HG02885 (cell line): ENCODE results near the gene CUBN.

Source experiments
- ATAC-seq: cut with Tn5 transposase; IDR thresholded peaks from one replicate; pipeline ENCODE4 v1.9.1; 2021; ENCODE audit warnings: mild to moderate bottlenecking; ENCODE audit not compliant: unreplicated experiment, poor library complexity

CUBN gene

GRCh38 chr10:17053061-17053460 lies 76.5 kb downstream of the CUBN start:
- ATAC-seq: no peak

GRCh38 chr10:17051851-17052250 lies 77.8 kb downstream of the CUBN start:
- no peak for ATAC-seq

GRCh38 chr10:17049195-17049594 lies 80.4 kb downstream of the CUBN start:
- ATAC-seq: no peak

GRCh38 chr10:17047908-17048307 lies 81.7 kb downstream of the CUBN start:
- no peak for ATAC-seq

GRCh38 chr10:17046989-17047388 lies 82.6 kb downstream of the CUBN start:
- no peak for ATAC-seq

GRCh38 chr10:17043586-17043985 lies 86.0 kb downstream of the CUBN start:
- no peak for ATAC-seq

GRCh38 chr10:17041626-17042520 lies 87.7 kb downstream of the CUBN start:
- no peak for ATAC-seq

GRCh38 chr10:17038627-17039026 lies 91.0 kb downstream of the CUBN start:
- no peak for ATAC-seq

GRCh38 chr10:17037910-17038309 lies 91.7 kb downstream of the CUBN start:
- ATAC-seq: no peak

- ATAC-seq: no peak
Observed at GRCh38 chr10:17035446-17035845, 94.2 kb downstream of the CUBN start.

- ATAC-seq: no peak
Observed at GRCh38 chr10:17033529-17034260, 95.9 kb downstream of the CUBN start.

- no peak for ATAC-seq
Observed at GRCh38 chr10:17031637-17032635, 97.7 kb downstream of the CUBN start.

GRCh38 chr10:17029581-17030271 lies 99.9 kb downstream of the CUBN start:
- peak; percentile 47 for ATAC-seq

- peak; percentile 2 for ATAC-seq
Observed at GRCh38 chr10:17029239-17029580, 100.4 kb downstream of the CUBN start.

GRCh38 chr10:17028798-17029197 lies 100.8 kb downstream of the CUBN start:
- no peak for ATAC-seq

GRCh38 chr10:17026686-17027485 lies 102.7 kb downstream of the CUBN start:
- ATAC-seq: peak; percentile 55

GRCh38 chr10:17025444-17026295 lies 103.9 kb downstream of the CUBN start:
- ATAC-seq: no peak

- ATAC-seq: no peak
Observed at GRCh38 chr10:17024461-17024860, 105.2 kb downstream of the CUBN start.
